ENCODE measurements around the gene BCL2L1.

GRCh38 chr20:31715766-31716165, 6.9 kb downstream of the BCL2L1 start:
- no peak for TF ChIP-seq CTCF (IDR thresholded peaks at IDR 0.05)
- no peak for TF ChIP-seq EZH2 (IDR thresholded peaks at IDR 0.05)
- no peak for TF ChIP-seq EZH2phosphoT487 (IDR thresholded peaks at IDR 0.05)

Data from neural progenitor cell (in vitro differentiated cells).